ENCODE results near the gene KRTAP9-4.
"Not testable (repeated sequence)": the region's sequence is repeated elsewhere in the genome, so short reads cannot be mapped to it uniquely, and the experiment has no call there.

KRTAP9-4 gene, protein sequence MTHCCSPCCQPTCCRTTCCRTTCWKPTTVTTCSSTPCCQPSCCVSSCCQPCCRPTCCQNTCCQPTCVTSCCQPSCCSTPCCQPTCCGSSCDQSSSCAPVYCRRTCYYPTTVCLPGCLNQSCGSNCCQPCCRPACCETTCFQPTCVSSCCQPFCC
- total RNA-seq = 0 to 0.33 (median 0) reads per million in 17 experiments

DNA sequence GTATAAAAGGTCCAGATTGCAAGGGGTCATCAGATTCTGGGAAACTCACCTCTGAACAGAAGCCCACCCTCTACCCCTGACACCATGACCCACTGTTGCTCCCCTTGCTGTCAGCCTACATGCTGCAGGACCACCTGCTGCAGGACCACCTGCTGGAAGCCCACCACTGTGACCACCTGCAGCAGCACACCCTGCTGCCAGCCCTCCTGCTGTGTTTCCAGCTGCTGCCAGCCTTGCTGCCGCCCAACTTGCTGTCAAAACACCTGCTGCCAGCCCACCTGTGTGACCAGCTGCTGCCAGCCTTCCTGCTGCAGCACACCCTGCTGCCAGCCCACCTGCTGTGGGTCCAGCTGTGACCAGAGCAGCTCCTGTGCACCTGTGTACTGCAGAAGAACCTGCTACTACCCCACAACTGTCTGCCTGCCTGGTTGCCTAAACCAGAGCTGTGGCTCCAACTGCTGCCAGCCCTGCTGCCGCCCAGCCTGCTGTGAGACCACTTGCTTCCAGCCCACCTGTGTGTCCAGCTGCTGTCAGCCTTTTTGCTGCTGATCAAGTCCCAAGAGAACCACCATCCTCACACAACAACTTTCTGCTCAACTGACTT, at the start of gene KRTAP9-4:
TSS of gene KRTAP9-4 (plus strand) at position 51 of the 604 bp plus-strand sequence. CDS start at position 85, 34 bp downstream.
- not testable (repeated sequence) for DNase-seq

GRCh38 chr17:41211845-41212466, 37.5 kb upstream of the KRTAP9-4 start:
- no peak for DNase-seq

- DNase-seq = no peak
Measured at GRCh38 chr17:41212524-41213169, 36.8 kb upstream of the KRTAP9-4 start.

GRCh38 chr17:41215681-41216080, 33.8 kb upstream of the KRTAP9-4 start:
- DNase-seq = no peak

DNA sequence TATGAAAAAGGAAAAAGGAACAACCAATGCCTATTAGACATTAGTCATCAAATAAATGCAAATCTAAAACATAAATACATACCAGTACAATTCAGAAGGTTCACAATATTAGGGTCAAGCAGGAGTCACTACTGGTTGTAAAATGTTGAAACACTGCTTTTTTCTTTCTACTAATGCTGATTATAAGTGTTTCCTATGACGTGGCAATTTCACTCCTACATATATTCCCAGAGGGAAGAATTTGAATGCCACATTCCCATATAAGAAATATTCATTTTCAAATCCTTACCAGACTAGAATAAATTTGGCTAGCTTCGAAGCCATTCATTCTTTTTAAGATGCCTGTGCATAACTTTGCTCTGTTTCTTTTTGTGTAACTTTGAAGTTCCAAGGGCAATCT, 25.7 kb upstream of the KRTAP9-4 start:
- DNase-seq = no peak

- DNase-seq = no peak
Measured at GRCh38 chr17:41226051-41226450, 23.4 kb upstream of the KRTAP9-4 start.

GRCh38 chr17:41226598-41227095, 22.8 kb upstream of the KRTAP9-4 start, which contains the start of gene KRTAP9-2:
KRTAP9-2 (plus strand) TSS chr17:41226648; CDS start chr17:41226655, 7 bp downstream.
- not testable (repeated sequence) for DNase-seq

GRCh38 chr17:41230094-41230493, 19.4 kb upstream of the KRTAP9-4 start:
- DNase-seq = no peak

GRCh38 chr17:41231731-41232130, 17.8 kb upstream of the KRTAP9-4 start:
- no peak for DNase-seq

DNA sequence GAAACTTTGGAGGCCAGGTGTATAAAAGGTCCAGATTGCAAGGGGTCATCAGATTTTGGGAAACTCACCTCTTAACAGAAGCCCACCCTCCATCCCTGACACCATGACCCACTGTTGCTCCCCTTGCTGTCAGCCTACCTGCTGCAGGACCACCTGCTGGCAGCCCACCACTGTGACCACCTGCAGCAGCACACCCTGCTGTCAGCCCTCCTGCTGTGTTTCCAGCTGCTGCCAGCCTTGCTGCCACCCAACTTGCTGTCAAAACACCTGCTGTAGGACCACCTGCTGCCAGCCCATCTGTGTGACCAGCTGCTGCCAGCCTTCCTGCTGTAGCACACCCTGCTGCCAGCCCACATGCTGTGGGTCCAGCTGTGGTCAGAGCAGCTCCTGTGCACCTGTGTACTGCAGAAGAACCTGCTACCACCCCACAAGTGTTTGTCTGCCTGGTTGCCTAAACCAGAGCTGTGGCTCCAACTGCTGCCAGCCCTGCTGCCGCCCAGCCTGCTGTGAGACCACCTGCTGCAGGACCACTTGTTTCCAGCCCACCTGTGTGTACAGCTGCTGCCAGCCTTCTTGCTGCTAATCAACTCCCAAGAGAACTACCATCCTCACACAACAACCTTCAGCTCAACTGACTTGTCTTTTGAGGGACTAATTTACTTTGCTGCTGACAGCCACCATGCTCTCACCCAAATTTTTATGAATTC, 16.9 kb upstream of the KRTAP9-4 start, which contains the start of gene KRTAP9-3:
TSS of gene KRTAP9-3 (plus strand) at position 51 of the 707 bp plus-strand sequence. CDS start at position 104, 53 bp downstream.
- not testable (repeated sequence) for DNase-seq

DNA sequence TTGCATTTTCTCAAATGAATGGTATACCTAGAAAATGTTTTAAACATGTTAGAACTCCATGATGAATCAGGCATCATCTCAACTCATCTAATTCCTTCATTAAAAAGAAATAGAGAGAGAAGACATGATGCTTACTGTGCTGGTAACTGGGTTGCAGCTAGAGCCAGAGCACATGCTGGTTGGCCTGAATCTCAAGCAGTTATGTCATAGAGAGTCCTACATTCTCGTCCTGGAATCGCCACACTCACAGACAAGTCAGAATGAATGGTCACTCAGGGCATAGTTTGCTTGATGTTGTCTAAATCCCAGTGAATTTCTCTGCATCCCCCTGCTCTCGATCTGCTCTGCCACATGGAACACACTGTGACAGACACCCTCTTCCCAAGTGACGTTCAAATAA, 12.4 kb upstream of the KRTAP9-4 start:
- not testable (repeated sequence) for DNase-seq

- DNase-seq = not testable (repeated sequence)
Measured at GRCh38 chr17:41237949-41238437, 11.5 kb upstream of the KRTAP9-4 start, which contains the start of gene KRTAP9-8. KRTAP9-8 (plus strand) TSS chr17:41237999; CDS start chr17:41238052, 53 bp downstream.

- not testable (repeated sequence) for DNase-seq
Measured at GRCh38 chr17:41246995-41247787, 2.3 kb upstream of the KRTAP9-4 start.

DNA sequence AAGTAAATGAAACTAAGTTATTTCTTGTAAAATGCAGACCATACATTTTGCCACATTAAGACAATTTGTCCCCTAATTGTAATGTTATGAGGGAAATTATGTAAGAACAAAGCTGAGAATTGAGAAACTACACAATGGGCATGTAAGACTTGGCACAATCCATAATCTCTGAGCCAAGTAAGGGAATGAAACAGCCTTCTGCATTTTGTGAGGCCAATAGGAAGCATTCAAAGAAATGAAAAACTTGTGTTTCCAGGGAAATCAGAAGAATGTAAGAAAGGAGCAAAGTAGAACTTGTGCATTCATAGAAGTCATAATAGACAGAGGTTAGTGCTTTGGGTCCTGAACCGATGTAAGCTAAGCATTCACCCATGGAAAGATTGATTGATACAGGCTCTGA, 1.8 kb downstream of the KRTAP9-4 start:
- peak in 1 of 4 experiments; percentile 0 for DNase-seq

DNA sequence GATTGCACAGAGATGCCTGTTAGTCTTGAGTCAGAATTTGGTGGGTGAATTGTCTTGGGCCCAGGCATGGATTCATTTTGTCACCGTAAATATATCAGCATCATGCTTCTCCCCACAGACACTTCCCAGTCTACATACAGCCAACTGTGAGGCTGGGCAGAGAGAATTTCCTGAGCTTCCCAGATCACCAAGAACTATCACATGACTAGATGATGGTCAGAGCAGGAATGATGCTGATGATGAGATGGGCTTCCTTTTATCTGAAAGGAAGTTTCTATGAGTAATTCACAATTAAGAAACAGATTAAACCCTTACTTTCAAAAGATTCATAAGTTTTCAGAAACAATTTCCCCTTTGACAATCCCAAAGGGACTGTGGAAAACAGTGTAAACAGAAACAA, 5.4 kb downstream of the KRTAP9-4 start:
- peak in 1 of 4 experiments; percentile 0 for DNase-seq

DNA sequence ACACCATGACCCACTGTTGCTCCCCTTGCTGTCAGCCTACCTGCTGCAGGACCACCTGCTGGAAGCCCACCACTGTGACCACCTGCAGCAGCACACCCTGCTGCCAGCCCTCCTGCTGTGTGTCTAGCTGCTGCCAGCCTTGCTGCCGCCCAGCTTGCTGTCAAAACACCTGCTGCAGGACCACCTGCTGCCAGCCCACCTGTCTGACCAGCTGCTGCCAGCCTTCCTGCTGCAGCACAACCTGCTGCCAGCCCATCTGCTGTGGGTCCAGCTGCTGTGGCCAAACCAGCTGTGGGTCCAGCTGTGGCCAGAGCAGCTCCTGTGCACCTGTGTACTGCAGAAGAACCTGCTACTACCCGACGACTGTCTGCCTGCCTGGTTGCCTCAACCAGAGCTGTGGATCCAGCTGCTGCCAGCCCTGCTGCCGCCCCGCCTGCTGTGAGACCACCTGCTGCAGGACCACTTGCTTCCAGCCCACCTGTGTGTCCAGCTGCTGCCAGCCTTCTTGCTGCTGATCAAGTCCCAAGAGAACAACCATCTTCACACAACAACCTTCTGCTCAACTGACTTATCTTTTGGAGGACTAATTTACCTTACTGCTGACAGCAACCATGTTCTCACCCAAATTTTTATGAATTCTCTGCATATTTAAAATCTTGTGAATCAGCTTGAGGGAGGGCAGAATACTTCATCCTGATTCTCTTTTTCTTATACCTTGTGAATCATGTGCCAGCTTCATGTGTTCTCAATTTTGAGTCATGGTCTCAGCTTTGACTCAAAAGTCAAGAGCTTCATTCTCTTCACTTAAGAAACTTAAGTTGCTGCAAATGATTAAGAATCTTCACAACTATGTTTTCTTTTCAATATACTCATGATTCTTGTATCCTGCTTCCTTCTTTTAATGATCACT, 6.1 kb downstream of the KRTAP9-4 start, which contains the start of gene KRTAP9-9:
TSS of gene KRTAP9-9 (plus strand) at position 4 of the 910 bp plus-strand sequence.
- DNase-seq = peak in 1 of 4 experiments; percentile 0

- DNase-seq = no peak
Measured at GRCh38 chr17:41256291-41256685, 6.8 kb downstream of the KRTAP9-4 start.

DNA sequence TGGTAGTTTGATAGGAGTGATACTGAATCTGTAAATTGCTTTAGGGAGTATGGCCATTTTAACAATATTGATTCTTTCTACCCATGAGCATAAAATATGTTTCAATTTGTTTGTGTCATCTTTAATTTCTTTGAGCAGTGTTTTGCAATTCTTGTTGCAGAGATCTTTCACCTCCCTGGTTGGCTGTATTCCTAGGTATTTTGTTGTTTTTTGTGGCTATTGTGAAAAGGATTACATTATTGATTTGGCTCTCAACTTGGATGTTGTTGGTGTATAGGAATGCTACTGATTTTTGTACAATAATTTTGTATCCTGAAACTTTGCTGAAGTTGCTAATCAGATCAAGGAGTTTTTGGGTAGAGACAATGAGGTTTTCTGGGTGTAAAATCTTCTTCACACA, 8.9 kb downstream of the KRTAP9-4 start:
- DNase-seq = no peak

DNA sequence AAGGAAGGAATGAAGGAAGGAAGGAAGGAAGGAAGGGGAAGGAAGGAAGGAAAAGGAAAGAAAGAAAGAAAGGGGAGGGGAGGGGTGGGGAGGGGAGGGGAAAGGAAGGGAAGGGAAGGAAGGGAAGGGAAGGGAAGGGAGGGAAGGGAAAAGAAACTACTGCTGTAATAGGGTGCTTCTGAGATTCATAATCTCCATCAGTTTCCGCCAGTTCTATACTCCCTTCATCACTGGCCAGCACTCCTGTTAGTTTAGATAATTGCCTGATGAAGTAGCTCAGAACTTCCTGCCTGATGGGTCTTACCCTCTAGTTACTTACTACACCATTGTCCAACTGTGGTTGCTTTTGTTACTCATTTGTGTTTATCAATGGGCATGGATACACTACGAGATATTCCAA, 13.7 kb downstream of the KRTAP9-4 start:
- peak in 1 of 4 experiments; percentile 0 for DNase-seq

GRCh38 chr17:41264599-41264998, 15.1 kb downstream of the KRTAP9-4 start:
- DNase-seq = peak in 1 of 4 experiments; percentile 0
